Large intestine (tissue), 12 donors: ENCODE measurements around the gene HOXC10. TPM values are rescaled to one million over a fixed set of nuclear protein-coding genes. Genes with fewer than 3 reads are reported as not detected.

Experiments
- DNase-seq, 2 donors: peaks; one replicate each; pipeline versions ENCODE4 v3.0.0 to v3.0.0-alpha.2; 2013
- H3K27ac ChIP-seq: one replicate; pipeline ENCODE4 v1.5.1; 2013; ENCODE audit warnings: low read length
- H3K27me3 ChIP-seq: 2 replicates; pipeline ENCODE4 v1.6.1; 2013; ENCODE audit warnings: low read length; ENCODE audit not compliant: control insufficient read depth, insufficient read depth
- H3K36me3 ChIP-seq: 2 replicates; pipeline ENCODE4 v1.6.1; 2013; ENCODE audit warnings: low read length; ENCODE audit not compliant: control insufficient read depth, insufficient read depth
- H3K4me1 ChIP-seq: one replicate; pipeline ENCODE4 v1.6.1; 2013; ENCODE audit warnings: low read length; ENCODE audit not compliant: control insufficient read depth, insufficient read depth
- H3K4me3 ChIP-seq: one replicate; pipeline ENCODE4 v1.5.1; 2013; ENCODE audit warnings: low read length
- H3K9me3 ChIP-seq: one replicate; pipeline ENCODE4 v1.6.1; 2013; ENCODE audit warnings: mild to moderate bottlenecking, low read depth, low read length, moderate library complexity; ENCODE audit not compliant: control insufficient read depth
- WGBS: methylation state at CpG from one replicate; pipeline ENCODE4 v1.1.5; 2013; ENCODE audit warnings: low lambda C conversion rate; ENCODE audit not compliant: insufficient coverage; 5-methylcytosine and 5-hydroxymethylcytosine counted together
- long read RNA-seq, 11 donors: transcript quantifications; one replicate each; lab custom pipeline, GENCODE V29; 2026
- polyA plus RNA-seq: library from polyadenylated mRNA; unstranded; fragments of 120-200 nt; gene quantifications from one replicate; pipeline ENCODE4 v1.2.1, GENCODE V29; 2013

Gene HOXC10
- 0.19 TPM for polyA plus RNA-seq
- long read RNA-seq, donor 1, result 0 reads
- long read RNA-seq, donor 2, result 0 reads
- long read RNA-seq, donor 3, result 0 reads
- long read RNA-seq, donor 4, result 0 reads
- long read RNA-seq, donor 5, result 0 reads
- long read RNA-seq, donor 6, result 0 reads
- long read RNA-seq, donor 7, partial matches to known transcripts, result 0 of 6 reads
- long read RNA-seq, donor 7, other reads (novel, unspliced or antisense), result 0 of 6 reads
- long read RNA-seq, donor 8, result 0 reads
- long read RNA-seq, donor 9, result 0 reads
- long read RNA-seq, donor 10, result 0 reads
- long read RNA-seq, donor 11, result 0 reads

GRCh38 chr12:53984901-53985691 lies at the start of gene HOXC10:
Gene HOXC10 (plus strand): TSS chr12:53985146. CDS start chr12:53985260, 114 bp downstream.
- peak; percentile 90 to 92 for DNase-seq
- Histone ChIP-seq H3K9me3 (peaks cover 13% of the 10 kb centered on the region), H3K36me3 (no peaks in the 10 kb centered on the region), H3K27ac (no peak within 1 kb of the TSS), H3K4me1 (peaks cover 34% of the 10 kb centered on the region), H3K27me3 (peaks cover 96% of the 10 kb centered on the region), H3K4me3 (peak within 1 kb of the TSS; percentile 26)
- WGBS, result no CpG with 5 or more reads among the region's 55 CpGs

- no peak overlapping the region for H3K27ac ChIP-seq
- 0% methylated on average over 2 of the region's 49 CpGs for WGBS
- no peak overlapping the region for H3K4me3 ChIP-seq
- no peaks in the 10 kb centered on the region for H3K4me1 ChIP-seq
- no peaks in the 10 kb centered on the region for H3K36me3 ChIP-seq
- peaks cover 98% of the 10 kb centered on the region for H3K27me3 ChIP-seq
- peaks cover 7% of the 10 kb centered on the region for H3K9me3 ChIP-seq
- DNase-seq, result no peak
These were observed 49.3 kb upstream of the HOXC10 start for GRCh38 chr12:53935383-53936341.

GRCh38 chr12:53937099-53937498 lies 47.8 kb upstream of the HOXC10 start:
- no peak overlapping the region for H3K27ac ChIP-seq
- H3K4me3 ChIP-seq, result no peak overlapping the region
- WGBS, result no CpG with 5 or more reads among the region's 12 CpGs
- H3K4me1 ChIP-seq, result no peaks in the 10 kb centered on the region
- no peaks in the 10 kb centered on the region for H3K36me3 ChIP-seq
- peaks cover 100% of the 10 kb centered on the region for H3K27me3 ChIP-seq
- DNase-seq, result no peak
- H3K9me3 ChIP-seq, result peaks cover 7% of the 10 kb centered on the region

- no peak overlapping the region for H3K4me3 ChIP-seq
- no peak overlapping the region for H3K27ac ChIP-seq
- WGBS, result 13% methylated on average over 7 of the region's 23 CpGs
- H3K4me1 ChIP-seq, result no peaks in the 10 kb centered on the region
- no peaks in the 10 kb centered on the region for H3K36me3 ChIP-seq
- DNase-seq, result no peak
- peaks cover 7% of the 10 kb centered on the region for H3K9me3 ChIP-seq
- H3K27me3 ChIP-seq, result peaks cover 99% of the 10 kb centered on the region
These were observed 47.2 kb upstream of the HOXC10 start for GRCh38 chr12:53937596-53938325.

- peak; percentile 75 to 78 for DNase-seq
- Histone ChIP-seq H3K27ac (no peak within 1 kb of the TSS), H3K4me1 (no peaks in the 10 kb centered on the region), H3K4me3 (no peak within 1 kb of the TSS), H3K27me3 (peaks cover 98% of the 10 kb centered on the region), H3K9me3 (peaks cover 7% of the 10 kb centered on the region), H3K36me3 (no peaks in the 10 kb centered on the region)
- WGBS, result no CpG with 5 or more reads among the region's 56 CpGs
These were observed 46.4 kb upstream of the HOXC10 start, which contains the start of gene HOXC13 for GRCh38 chr12:53938326-53939140. Gene HOXC13 (plus strand): TSS chr12:53938831. CDS start chr12:53938907, 76 bp downstream.

- peaks cover 7% of the 10 kb centered on the region for H3K9me3 ChIP-seq
- no peaks in the 10 kb centered on the region for H3K4me1 ChIP-seq
- no CpG with 5 or more reads among the region's 91 CpGs for WGBS
- H3K4me3 ChIP-seq, result no peak overlapping the region
- DNase-seq, result no peak
- H3K27me3 ChIP-seq, result peaks cover 98% of the 10 kb centered on the region
- H3K36me3 ChIP-seq, result no peaks in the 10 kb centered on the region
- no peak overlapping the region for H3K27ac ChIP-seq
These were observed 45.5 kb upstream of the HOXC10 start for GRCh38 chr12:53939141-53940108.

- Histone ChIP-seq H3K4me3 (no peak overlapping the region), H3K36me3 (no peaks in the 10 kb centered on the region), H3K27ac (no peak overlapping the region), H3K9me3 (peaks cover 7% of the 10 kb centered on the region), H3K27me3 (peaks cover 98% of the 10 kb centered on the region), H3K4me1 (no peaks in the 10 kb centered on the region)
- WGBS, result 0% methylated on average over 1 of the region's 9 CpGs
- DNase-seq, result no peak
These were observed 44.4 kb upstream of the HOXC10 start for GRCh38 chr12:53940443-53941014.

GRCh38 chr12:53941187-53941586 lies 43.8 kb upstream of the HOXC10 start:
- H3K9me3 ChIP-seq, result peaks cover 7% of the 10 kb centered on the region
- no peaks in the 10 kb centered on the region for H3K36me3 ChIP-seq
- H3K27ac ChIP-seq, result no peak overlapping the region
- H3K27me3 ChIP-seq, result peaks cover 98% of the 10 kb centered on the region
- H3K4me1 ChIP-seq, result no peaks in the 10 kb centered on the region
- DNase-seq, result no peak
- no peak overlapping the region for H3K4me3 ChIP-seq
